Transverse colon (tissue), 4 donors: Measurements from ENCODE around the gene CNPPD1.

Experiments used
- EP300 ChIP-seq: sonication (generic); formaldehyde crosslinking; IDR thresholded peaks from one replicate; pipeline ENCODE4 v1.6.1; 2017; ENCODE audit warnings: antibody characterized with exemption, low read depth
- POLR2A ChIP-seq: fragments of 450-650 bp; IDR thresholded peaks from one replicate; pipeline ENCODE4 v1.6.1; 2016; ENCODE audit warnings: antibody characterized with exemption, mild to moderate bottlenecking, moderate library complexity
- POLR2AphosphoS5 ChIP-seq, 3 donors: sonication (generic); formaldehyde crosslinking; IDR thresholded peaks; one replicate each; pipeline ENCODE4 v1.6.1; 2016; ENCODE audit warnings: antibody characterized with exemption in 3 of 3
- TF ChIP-seq, protein P1 (sequence below), 5 experiments: fragments of 200-600 bp in 3 of 5; fragments of 450-650 bp in 2 of 5; sonication (generic) in 3 of 5; IDR thresholded peaks; 1 replicate in 2 of 5; 2 replicates in 3 of 5; pipeline ENCODE4 v1.5.1; 2016 to 2017; ENCODE audit warnings: antibody characterized with exemption in 5 of 5, inconsistent platforms in 3 of 5, mild to moderate bottlenecking in 2 of 5, moderate library complexity in 1 of 5

DNA sequence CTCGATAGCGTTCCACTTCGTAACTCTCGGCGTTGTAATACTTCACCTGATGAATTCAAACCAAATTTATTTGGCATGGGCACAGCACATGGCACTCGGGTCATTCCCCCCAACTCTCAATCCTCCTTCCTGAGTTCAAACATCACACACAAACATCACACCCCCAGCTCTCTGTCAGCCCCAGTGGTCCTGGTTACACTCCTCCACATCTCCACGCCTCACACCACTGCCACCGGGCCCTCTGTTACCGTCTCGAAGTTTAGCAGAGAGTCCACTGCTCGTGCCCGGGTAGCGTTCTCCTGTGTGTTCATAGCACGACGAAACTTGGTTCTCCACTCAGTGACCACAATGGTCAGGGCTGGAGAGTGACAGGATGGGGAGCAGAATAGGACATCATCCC, 37.4 kb upstream of the CNPPD1 start:
- TF ChIP-seq, protein P1, sequence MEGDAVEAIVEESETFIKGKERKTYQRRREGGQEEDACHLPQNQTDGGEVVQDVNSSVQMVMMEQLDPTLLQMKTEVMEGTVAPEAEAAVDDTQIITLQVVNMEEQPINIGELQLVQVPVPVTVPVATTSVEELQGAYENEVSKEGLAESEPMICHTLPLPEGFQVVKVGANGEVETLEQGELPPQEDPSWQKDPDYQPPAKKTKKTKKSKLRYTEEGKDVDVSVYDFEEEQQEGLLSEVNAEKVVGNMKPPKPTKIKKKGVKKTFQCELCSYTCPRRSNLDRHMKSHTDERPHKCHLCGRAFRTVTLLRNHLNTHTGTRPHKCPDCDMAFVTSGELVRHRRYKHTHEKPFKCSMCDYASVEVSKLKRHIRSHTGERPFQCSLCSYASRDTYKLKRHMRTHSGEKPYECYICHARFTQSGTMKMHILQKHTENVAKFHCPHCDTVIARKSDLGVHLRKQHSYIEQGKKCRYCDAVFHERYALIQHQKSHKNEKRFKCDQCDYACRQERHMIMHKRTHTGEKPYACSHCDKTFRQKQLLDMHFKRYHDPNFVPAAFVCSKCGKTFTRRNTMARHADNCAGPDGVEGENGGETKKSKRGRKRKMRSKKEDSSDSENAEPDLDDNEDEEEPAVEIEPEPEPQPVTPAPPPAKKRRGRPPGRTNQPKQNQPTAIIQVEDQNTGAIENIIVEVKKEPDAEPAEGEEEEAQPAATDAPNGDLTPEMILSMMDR (IDR thresholded peaks at IDR 0.05) = no peak
- no peak for TF ChIP-seq POLR2A
- TF ChIP-seq EP300 = no peak
- no peak for TF ChIP-seq POLR2AphosphoS5 (IDR thresholded peaks at IDR 0.05)
